GM12892 (cell line): ENCODE data around the gene FGF22.

ENCODE experiments used
- DNase-seq: peaks from one replicate; pipeline ENCODE4 v3.0.0; 2011; ENCODE audit not compliant: insufficient read length
- FAIRE-seq: peaks from 2 replicates; lab custom pipeline; 2011; peaks lifted over from hg19 to GRCh38; lab: Jason Lieb, UNC
- POLR2A ChIP-seq: IDR thresholded peaks from 2 replicates; pipeline ENCODE4 v1.6.1; 2011; ENCODE audit warnings: low read depth, low read length, control low read depth
- POLR2AphosphoS5 ChIP-seq: IDR thresholded peaks from 2 replicates; pipeline ENCODE4 v1.6.1; 2011; ENCODE audit warnings: low read depth, low read length, control low read depth
- TAF1 ChIP-seq: IDR thresholded peaks from 2 replicates; pipeline ENCODE4 v1.6.1; 2011; ENCODE audit warnings: low read depth, mild to moderate bottlenecking, control low read depth, low read length, borderline replicate concordance

The FGF22 gene

DNA sequence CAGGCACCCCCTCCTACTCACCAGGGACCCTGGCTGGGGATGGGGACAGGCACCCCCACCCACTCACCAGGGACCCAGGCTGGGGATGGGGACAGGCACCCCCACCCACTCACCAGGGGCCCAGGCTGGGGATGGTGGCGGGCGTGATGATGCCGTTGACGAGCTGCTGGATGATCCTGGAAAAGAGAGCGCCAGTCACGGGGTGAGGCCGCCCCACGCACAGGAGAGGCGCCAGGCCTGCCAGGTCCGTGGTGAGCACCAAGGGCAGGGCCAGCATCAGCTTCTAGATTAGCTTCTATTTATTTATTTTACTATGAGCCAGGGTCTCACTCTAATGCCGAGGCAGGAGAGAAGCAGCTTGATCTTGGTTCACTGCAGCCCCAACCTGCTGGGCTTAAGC lies 10.4 kb downstream of the FGF22 start:
- DNase-seq (no peak), FAIRE-seq (no peak)
- TF ChIP-seq POLR2AphosphoS5 = no peak
- TF ChIP-seq TAF1 = no peak
- no peak for TF ChIP-seq POLR2A

DNA sequence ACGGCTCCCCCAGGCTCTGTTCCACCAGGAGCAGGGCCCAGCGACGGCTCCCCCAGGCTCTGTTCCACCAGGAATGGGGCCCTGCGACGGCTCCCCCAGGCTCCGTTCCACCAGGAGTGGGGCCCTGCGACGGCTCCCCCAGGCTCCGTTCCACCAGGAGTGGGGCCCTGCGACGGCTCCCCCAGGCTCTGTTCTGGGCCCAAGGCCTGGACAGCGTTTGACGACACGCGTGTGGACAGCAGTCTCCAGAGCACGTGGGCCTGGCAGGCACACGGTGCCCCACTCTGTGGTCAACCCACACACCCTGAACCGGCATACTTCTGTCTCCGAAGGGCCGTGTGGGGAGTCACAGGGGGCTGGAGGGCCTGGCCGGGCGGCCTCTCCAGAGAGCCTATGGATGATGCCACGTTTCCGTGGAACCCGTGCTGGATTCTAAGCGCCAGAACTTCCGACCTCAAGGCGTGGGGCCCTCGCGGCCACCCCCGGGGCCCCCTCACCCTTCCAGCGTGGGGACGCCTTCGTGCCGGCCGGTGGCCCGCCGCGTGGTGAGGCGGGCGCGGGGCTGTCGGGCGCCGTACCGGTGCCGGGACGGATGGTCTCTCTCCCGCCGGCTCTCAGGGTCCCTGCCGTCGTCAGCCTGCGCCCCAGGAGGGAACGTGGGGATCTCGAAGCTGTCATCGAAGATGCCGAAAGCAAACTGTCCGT lies 11.6 kb downstream of the FGF22 start:
- no peak for FAIRE-seq
- TF ChIP-seq TAF1 (no peak), POLR2AphosphoS5 (no peak), POLR2A (no peak)
- no peak for DNase-seq

DNA sequence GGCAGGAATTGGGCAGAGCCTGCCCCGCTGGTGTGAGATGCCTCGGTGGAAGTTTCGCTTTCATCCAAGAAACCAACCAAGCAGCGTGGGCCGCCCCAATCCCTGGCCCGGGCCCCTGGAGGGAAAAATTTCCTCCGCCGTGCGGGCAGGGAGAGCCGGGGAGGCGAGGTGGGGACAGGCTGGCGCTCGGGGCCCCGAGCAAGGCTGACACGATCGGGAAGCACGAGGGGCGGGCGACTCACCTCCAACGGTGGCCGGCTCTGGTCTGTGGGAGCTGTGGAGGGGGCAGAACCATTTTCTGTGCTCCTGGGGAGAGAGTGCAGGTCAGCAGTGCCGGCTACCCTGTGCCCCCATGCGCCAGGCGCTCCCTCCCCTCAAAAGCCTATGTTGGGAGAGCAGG lies 12.3 kb downstream of the FGF22 start:
- TF ChIP-seq TAF1 (no peak), POLR2A (no peak), POLR2AphosphoS5 (no peak)
- DNase-seq (no peak), FAIRE-seq (no peak)

DNA sequence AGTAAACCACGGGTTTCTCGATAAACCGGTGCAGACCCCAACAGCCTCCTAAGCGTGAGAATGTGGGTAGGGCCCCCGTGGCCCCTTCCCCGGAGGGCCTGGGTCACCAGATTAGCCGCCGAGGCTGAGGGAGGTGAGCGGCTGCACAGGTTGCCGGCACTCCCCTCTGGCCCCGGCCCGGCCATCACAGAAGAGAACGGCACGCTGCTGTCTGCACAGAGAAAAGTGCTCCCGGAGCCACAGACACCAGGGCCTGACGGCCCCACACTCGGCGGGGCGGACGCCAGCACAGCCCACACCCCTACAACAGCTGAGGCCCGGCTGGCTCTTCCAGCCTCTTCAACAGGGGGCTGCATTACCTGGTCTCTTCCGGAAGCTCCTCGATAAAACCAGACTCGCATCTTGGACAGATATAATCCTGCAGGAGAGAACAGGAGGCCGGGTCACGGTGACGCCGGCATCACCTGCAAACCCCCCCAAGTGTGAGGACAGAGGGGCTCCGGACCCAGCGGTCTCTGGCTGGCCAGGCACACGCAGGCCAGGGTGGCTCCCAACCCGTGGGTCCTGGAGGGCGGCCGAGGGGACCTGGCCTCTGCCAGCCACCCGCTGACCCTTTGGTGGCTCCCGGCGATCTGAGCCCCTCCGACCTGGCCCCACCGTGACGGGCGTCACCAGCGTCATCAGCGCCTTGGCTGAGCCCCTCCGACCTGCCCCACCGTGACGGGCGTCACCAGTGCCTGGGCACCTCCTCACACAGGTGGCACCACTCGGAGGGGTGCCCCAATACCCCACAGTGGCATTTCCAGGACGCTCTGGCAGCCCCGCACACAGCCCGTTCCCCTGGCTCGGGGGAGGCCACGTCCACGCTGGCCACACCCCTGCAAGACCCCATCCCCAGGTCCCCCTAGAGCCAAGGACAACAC lies 13.0 kb downstream of the FGF22 start:
- DNase-seq (no peak), FAIRE-seq (no peak)
- TF ChIP-seq POLR2A = no peak
- TF ChIP-seq POLR2AphosphoS5 = no peak
- no peak for TF ChIP-seq TAF1

DNA sequence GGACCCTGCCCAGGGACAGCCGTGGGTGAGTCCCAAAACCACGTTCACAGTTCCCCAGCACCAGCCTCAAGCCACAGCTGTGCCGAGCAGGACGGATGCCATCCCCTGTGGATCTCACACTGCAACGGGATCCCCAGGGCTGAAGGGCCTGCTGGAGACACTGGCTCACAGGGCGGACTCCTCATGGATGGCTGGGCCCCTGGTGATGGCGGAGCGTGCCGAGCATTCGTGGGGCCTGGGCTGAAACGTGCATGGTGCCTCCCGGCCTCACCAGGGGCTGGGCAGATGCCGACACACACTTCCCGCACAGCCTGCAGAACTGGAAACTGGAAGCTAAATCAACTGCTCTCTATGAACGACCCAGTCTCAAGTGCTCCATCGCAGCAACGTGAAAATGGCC lies 13.7 kb downstream of the FGF22 start:
- FAIRE-seq (no peak), DNase-seq (no peak)
- TF ChIP-seq TAF1 (no peak), POLR2AphosphoS5 (no peak), POLR2A (no peak)

DNA sequence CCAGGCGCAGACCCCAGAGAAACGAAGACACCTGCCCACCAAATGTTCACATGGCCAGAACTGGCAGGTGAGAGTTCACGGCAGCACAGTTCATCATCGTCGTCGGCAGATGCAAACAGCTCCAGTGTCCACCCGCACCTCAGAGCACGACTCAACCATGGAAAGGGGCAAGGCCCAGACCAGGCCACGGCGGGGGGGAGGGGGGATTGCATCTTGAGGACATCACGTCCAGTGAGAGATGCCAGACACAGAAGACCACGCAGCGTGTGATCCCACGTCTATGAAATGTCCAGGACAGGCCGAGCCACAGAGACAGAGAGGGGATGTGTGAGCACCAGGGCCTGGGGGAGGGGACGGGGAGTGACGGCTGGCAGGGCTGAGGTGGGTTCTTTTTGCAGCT lies 16.0 kb downstream of the FGF22 start:
- FAIRE-seq (no peak), DNase-seq (no peak)
- TF ChIP-seq TAF1 (no peak), POLR2A (no peak), POLR2AphosphoS5 (no peak)

DNA sequence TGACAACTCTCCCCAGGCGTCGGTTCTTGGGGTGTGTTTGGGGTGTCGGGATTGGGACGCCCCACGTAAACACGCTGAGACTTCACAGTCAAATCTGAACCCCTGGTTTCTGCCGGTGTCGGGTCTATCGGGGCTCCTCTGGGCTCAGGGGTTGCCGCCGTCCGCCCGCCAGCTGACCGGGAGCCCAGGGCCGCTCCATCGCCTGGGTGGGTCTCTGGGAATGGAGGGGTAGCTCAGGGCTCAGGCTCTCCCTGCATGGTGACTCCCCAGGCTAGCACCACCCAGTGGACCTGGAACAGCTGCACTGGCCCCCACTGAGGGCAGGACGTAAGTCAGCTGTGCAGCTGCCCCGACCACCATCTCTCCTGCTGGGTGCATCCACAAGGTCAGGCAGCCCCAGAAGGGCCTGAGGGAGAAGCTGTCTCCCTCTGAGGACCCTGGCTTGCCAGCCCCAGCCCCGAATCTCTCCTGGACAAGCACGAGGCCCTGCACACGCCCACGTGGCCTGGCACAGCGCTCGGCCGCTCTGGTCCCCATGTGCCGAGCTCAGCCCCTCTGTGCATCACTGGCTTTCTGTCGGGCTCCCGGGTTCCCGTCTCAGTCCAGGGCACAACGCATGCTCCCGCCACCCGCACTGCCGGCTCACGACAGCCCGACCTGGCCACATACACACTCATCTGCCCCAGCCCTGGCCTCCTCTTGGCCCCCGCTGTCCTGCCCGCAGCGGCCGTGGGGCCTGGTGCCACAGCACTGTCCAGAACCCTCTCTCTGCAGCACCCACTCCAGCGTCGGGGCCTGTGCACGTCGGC lies 17.3 kb downstream of the FGF22 start:
- DNase-seq = no peak
- TF ChIP-seq POLR2AphosphoS5 = peak; percentile 18; the same call in 1 of the 2 replicates
- no peak for TF ChIP-seq TAF1
- TF ChIP-seq POLR2A = no peak
- FAIRE-seq = no peak

DNA sequence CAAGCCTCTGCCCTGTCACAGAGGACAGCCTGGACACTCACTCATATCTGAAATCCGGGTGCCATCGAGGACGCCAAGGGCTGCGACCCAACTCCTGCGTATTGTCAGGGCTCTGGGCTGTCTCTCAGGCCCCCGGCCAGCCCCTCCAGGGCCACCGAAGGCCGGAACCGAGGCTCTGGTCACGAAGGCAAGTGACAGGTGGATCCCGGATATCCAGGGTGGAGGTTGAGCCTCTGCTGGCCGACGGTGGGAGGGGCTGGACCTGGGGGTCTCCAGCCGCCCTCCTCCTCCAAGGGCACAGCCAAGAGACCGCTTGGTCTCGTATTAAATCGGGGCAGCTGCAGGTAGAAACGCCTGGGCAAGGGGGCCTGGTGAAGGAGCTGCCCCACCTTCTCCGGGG lies 17.9 kb downstream of the FGF22 start:
- no peak for TF ChIP-seq POLR2AphosphoS5
- no peak for TF ChIP-seq POLR2A
- no peak for TF ChIP-seq TAF1
- FAIRE-seq (no peak), DNase-seq (no peak)

DNA sequence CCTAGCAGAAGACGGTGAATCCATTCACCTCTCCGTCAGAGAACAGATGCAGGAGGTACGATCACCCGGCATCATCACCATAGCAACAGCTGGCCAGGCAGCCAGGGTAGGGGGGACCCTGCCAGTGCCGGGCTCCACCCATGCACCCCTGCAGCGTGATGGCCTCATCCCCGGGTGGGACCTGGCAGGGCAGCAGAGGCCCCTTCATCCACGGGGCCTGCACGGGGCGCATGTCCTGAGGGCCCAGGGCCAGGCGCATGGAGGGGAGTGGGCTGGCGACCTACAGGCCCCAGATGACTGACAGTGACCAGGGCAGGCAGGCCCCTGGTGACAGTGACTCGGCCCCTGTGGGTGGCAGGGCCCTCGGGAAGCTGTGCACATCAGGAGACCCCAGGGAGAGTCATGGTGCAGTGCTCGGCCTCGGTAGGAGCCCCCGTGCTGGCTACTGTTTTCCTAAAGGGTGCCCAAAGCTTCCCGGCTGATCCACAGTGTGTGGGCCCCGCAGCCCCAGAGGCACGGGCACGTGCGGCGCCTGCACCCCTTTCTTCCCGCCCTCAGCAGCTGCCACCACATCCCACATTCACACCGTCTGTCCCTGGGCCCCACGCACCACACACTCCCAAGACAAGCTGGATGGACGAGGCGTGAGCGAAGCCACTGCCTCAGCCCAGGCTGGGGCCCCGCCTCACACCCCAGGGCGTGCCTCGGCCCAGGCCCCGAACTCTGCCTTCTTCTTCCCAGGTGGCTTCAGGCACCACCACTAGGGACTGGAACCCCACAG lies 18.6 kb downstream of the FGF22 start:
- no peak for DNase-seq
- no peak for TF ChIP-seq POLR2AphosphoS5
- TF ChIP-seq TAF1 = no peak
- peak; percentile 8; the same call in 1 of the 2 replicates for TF ChIP-seq POLR2A
- FAIRE-seq = no peak

DNA sequence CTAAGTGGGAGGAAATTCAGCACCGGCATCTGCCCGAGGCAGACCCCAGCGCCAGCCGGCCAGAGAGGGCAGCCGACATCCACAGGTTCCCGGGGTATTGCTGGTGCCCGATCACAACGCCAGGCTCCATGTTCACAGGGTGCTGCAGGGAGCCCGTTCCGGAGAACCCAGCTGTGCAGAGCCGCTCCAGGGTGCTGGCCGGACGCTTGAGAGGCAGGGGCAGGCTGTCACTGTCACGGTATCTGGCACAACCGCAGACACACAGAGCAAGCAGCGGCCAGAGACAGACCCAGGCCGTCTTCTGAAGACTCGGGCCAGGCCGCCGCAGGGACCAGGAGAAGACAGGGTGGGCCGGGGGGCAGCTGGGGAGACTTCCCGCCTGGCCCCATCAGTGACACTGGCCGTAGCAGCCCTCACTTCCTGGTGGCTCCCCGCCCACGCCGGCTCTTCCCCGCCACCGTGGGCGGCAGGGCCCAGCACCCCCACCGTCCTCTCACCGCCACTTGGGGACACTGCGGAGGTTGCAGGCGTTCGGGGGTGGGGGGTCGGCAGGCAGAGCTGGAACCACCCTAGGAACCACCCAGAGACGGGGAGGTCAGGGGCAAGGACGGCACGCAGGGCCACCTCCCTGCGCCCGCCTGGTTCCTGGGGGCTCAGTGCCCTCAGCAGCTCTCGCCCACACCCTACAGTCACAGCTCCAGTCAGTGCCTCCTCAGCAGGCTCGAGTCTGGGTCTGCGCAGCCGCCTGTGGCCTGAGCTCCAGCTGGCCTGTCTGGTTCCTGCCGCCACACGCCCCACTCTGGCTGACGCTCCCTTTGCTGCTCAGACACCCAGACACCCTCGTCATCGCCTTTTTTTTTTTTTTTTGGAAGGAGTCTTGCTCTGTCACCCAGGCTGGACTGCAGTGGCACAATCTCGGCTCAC lies 19.5 kb downstream of the FGF22 start:
- TF ChIP-seq POLR2AphosphoS5 (no peak), POLR2A (no peak; the same call in 1 of the 2 replicates), TAF1 (no peak)
- FAIRE-seq (no peak), DNase-seq (no peak)
